ENCODE results near the gene KPNA4.

The KPNA4 gene

DNA sequence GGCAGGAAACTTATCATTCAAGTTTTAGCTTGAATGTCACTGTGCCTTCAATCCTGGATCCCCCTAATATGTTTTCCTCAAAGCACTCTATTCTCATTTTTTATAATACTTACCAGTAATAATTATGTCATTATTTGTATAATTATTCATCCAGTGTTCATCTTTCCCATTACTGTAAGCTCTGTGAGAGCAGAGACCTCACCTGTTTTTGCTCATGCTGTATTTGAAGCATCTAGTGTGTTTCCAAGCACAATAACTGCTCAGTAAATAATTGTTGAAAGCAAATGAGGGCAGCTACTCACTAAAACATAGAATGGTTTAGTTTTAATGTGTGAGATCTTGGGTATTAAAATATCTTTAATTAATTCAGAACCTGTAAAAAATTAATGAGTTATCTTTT lies 36.9 kb upstream of the KPNA4 start:
- no peak for ATAC-seq

DNA sequence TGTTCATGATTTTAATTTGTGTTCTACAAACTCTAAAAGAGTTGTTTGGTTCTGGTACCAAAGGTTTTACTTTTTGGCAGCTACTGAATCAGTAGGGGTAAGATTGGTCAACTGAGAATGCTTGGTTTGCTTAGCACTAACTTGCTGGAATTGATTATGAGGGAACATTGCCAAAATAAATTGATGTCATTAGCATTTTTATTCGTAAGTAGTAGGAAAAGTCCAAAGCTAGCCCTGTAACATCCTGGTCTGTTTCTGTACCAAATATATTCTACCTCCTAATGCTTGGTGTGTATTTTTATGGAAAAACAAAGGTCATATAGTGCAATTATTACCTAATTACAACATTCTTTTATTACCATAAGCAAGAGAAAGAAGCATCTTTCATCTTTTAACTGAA lies 35.9 kb upstream of the KPNA4 start:
- TF ChIP-seq ZC3H10 (CRISPR knock-in tag; IDR thresholded peaks at IDR 0.05) = no peak
- TF ChIP-seq ISL1 (CRISPR knock-in tag; IDR thresholded peaks at IDR 0.05) = no peak
- TF ChIP-seq, protein P1, sequence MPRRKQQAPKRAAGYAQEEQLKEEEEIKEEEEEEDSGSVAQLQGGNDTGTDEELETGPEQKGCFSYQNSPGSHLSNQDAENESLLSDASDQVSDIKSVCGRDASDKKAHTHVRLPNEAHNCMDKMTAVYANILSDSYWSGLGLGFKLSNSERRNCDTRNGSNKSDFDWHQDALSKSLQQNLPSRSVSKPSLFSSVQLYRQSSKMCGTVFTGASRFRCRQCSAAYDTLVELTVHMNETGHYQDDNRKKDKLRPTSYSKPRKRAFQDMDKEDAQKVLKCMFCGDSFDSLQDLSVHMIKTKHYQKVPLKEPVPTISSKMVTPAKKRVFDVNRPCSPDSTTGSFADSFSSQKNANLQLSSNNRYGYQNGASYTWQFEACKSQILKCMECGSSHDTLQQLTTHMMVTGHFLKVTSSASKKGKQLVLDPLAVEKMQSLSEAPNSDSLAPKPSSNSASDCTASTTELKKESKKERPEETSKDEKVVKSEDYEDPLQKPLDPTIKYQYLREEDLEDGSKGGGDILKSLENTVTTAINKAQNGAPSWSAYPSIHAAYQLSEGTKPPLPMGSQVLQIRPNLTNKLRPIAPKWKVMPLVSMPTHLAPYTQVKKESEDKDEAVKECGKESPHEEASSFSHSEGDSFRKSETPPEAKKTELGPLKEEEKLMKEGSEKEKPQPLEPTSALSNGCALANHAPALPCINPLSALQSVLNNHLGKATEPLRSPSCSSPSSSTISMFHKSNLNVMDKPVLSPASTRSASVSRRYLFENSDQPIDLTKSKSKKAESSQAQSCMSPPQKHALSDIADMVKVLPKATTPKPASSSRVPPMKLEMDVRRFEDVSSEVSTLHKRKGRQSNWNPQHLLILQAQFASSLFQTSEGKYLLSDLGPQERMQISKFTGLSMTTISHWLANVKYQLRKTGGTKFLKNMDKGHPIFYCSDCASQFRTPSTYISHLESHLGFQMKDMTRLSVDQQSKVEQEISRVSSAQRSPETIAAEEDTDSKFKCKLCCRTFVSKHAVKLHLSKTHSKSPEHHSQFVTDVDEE (CRISPR knock-in tag; IDR thresholded peaks at IDR 0.05) = no peak
- TF ChIP-seq BACH2 (CRISPR knock-in tag; IDR thresholded peaks at IDR 0.05; ENCODE audit: borderline replicate concordance) = no peak
- TF ChIP-seq GLIS3 (CRISPR knock-in tag; IDR thresholded peaks at IDR 0.05) = no peak
- TF ChIP-seq ZFP30 (CRISPR knock-in tag; IDR thresholded peaks at IDR 0.05) = no peak
- no peak for TF ChIP-seq CREB5 (CRISPR knock-in tag; IDR thresholded peaks at IDR 0.05; ENCODE audit: low read depth)
- TF ChIP-seq PATZ1 (CRISPR knock-in tag; IDR thresholded peaks at IDR 0.05; ENCODE audit: borderline replicate concordance) = no peak
- TF ChIP-seq TCF4 (CRISPR knock-in tag; IDR thresholded peaks at IDR 0.05; ENCODE audit: borderline replicate concordance) = no peak
- TF ChIP-seq, protein P2, sequence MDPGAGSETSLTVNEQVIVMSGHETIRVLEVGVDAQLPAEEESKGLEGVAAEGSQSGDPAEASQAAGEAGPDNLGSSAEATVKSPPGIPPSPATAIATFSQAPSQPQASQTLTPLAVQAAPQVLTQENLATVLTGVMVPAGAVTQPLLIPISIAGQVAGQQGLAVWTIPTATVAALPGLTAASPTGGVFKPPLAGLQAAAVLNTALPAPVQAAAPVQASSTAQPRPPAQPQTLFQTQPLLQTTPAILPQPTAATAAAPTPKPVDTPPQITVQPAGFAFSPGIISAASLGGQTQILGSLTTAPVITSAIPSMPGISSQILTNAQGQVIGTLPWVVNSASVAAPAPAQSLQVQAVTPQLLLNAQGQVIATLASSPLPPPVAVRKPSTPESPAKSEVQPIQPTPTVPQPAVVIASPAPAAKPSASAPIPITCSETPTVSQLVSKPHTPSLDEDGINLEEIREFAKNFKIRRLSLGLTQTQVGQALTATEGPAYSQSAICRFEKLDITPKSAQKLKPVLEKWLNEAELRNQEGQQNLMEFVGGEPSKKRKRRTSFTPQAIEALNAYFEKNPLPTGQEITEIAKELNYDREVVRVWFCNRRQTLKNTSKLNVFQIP (CRISPR knock-in tag; IDR thresholded peaks at IDR 0.05; ENCODE audit: borderline replicate concordance, low read depth) = no peak
- TF ChIP-seq ZNF70 (CRISPR knock-in tag; IDR thresholded peaks at IDR 0.05) = no peak
- TF ChIP-seq ESRRG (CRISPR knock-in tag; IDR thresholded peaks at IDR 0.05) = no peak
- no peak for TF ChIP-seq ZFP3 (CRISPR knock-in tag; IDR thresholded peaks at IDR 0.05)
- TF ChIP-seq CSDC2 (CRISPR knock-in tag; IDR thresholded peaks at IDR 0.05) = no peak
- no peak for TF ChIP-seq RARB (CRISPR knock-in tag; IDR thresholded peaks at IDR 0.05)
- no peak for TF ChIP-seq ZNF8 (CRISPR knock-in tag; IDR thresholded peaks at IDR 0.05)
- TF ChIP-seq, protein P3, sequence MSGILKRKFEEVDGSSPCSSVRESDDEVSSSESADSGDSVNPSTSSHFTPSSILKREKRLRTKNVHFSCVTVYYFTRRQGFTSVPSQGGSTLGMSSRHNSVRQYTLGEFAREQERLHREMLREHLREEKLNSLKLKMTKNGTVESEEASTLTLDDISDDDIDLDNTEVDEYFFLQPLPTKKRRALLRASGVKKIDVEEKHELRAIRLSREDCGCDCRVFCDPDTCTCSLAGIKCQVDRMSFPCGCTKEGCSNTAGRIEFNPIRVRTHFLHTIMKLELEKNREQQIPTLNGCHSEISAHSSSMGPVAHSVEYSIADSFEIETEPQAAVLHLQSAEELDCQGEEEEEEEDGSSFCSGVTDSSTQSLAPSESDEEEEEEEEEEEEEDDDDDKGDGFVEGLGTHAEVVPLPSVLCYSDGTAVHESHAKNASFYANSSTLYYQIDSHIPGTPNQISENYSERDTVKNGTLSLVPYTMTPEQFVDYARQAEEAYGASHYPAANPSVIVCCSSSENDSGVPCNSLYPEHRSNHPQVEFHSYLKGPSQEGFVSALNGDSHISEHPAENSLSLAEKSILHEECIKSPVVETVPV (CRISPR knock-in tag; IDR thresholded peaks at IDR 0.05) = no peak
- no peak for TF ChIP-seq ZNF565 (CRISPR knock-in tag; conservative IDR thresholded peaks at IDR 0.05; ENCODE audit: low read depth)
- TF ChIP-seq SNAI2 (CRISPR knock-in tag; IDR thresholded peaks at IDR 0.05) = no peak
- no peak for TF ChIP-seq OSR1 (CRISPR knock-in tag; IDR thresholded peaks at IDR 0.05)
- ATAC-seq = no peak

More for the DNA sequence above, 36.9 kb upstream of the KPNA4 start:
- no peak for TF ChIP-seq ZFP3 (CRISPR knock-in tag; IDR thresholded peaks at IDR 0.05)
- TF ChIP-seq SNAI2 (CRISPR knock-in tag; IDR thresholded peaks at IDR 0.05) = no peak
- no peak for TF ChIP-seq ZNF8 (CRISPR knock-in tag; IDR thresholded peaks at IDR 0.05)
- no peak for TF ChIP-seq TOX (CRISPR knock-in tag; IDR thresholded peaks at IDR 0.05; ENCODE audit: borderline replicate concordance)
- TF ChIP-seq CREB5 (CRISPR knock-in tag; IDR thresholded peaks at IDR 0.05; ENCODE audit: low read depth) = no peak

- ATAC-seq = no peak
- TF ChIP-seq, protein P2 (CRISPR knock-in tag; IDR thresholded peaks at IDR 0.05; ENCODE audit: borderline replicate concordance, low read depth) = no peak
- TF ChIP-seq BACH2 (CRISPR knock-in tag; IDR thresholded peaks at IDR 0.05; ENCODE audit: borderline replicate concordance) (no peak), CSDC2 (CRISPR knock-in tag; IDR thresholded peaks at IDR 0.05) (no peak), ZNF8 (CRISPR knock-in tag; IDR thresholded peaks at IDR 0.05) (no peak), TOX (CRISPR knock-in tag; IDR thresholded peaks at IDR 0.05; ENCODE audit: borderline replicate concordance) (no peak), SNAI2 (CRISPR knock-in tag; IDR thresholded peaks at IDR 0.05) (no peak), OSR1 (CRISPR knock-in tag; IDR thresholded peaks at IDR 0.05) (no peak), ARNTL (CRISPR knock-in tag; IDR thresholded peaks at IDR 0.05; ENCODE audit: borderline replicate concordance, low read depth) (no peak)
- TF ChIP-seq, protein P3 (CRISPR knock-in tag; IDR thresholded peaks at IDR 0.05) = no peak
These were observed 33.5 kb upstream of the KPNA4 start for GRCh38 chr3:160598865-160599264.

All from SK-N-SH treated with all-trans-retinoic acid at 6 μM for 48 hours (cell line).